GM18909 (cell line): ENCODE data around the gene NRSN2.
"Not testable (repeated sequence)": the region's sequence is repeated elsewhere in the genome, so short reads cannot be mapped to it uniquely, and the experiment has no call there.

ENCODE experiments used
- ATAC-seq: cut with Tn5 transposase; IDR thresholded peaks from one replicate; pipeline ENCODE4 v1.9.1; 2021; ENCODE audit warnings: mild to moderate bottlenecking; ENCODE audit not compliant: unreplicated experiment, poor library complexity

Gene NRSN2

GRCh38 chr20:324177-325044 lies 22.5 kb upstream of the NRSN2 start:
- peak; percentile 66 for ATAC-seq

GRCh38 chr20:325045-325888 lies 21.6 kb upstream of the NRSN2 start, which contains the start of gene SOX12:
SOX12 (plus strand) TSS chr20:325552; CDS start chr20:325925, 373 bp downstream.
- ATAC-seq: peak; percentile 75

- ATAC-seq: peak; percentile 9
These were observed 20.8 kb upstream of the NRSN2 start for GRCh38 chr20:325889-326644.

GRCh38 chr20:326645-327185 lies 20.2 kb upstream of the NRSN2 start:
- no peak for ATAC-seq

GRCh38 chr20:327186-328026 lies 19.5 kb upstream of the NRSN2 start:
- ATAC-seq: no peak

- ATAC-seq: no peak
These were observed 18.6 kb upstream of the NRSN2 start for GRCh38 chr20:328027-328974.

GRCh38 chr20:328975-329695 lies 17.8 kb upstream of the NRSN2 start:
- no peak for ATAC-seq

- ATAC-seq: no peak
These were observed 17.1 kb upstream of the NRSN2 start for GRCh38 chr20:329851-330232.

- ATAC-seq: peak; percentile 46
These were observed 16.4 kb upstream of the NRSN2 start for GRCh38 chr20:330233-331149.

- no peak for ATAC-seq
These were observed 12.3 kb upstream of the NRSN2 start for GRCh38 chr20:334578-334977.

GRCh38 chr20:336040-336439 lies 10.9 kb upstream of the NRSN2 start:
- ATAC-seq: not testable (repeated sequence)

GRCh38 chr20:341682-342081 lies 5.2 kb upstream of the NRSN2 start:
- no peak for ATAC-seq

- ATAC-seq: no peak
These were observed 3.8 kb upstream of the NRSN2 start for GRCh38 chr20:343107-343506.

GRCh38 chr20:346033-346639 lies 775 bp upstream of the NRSN2 start:
- ATAC-seq: no peak

GRCh38 chr20:347317-347639 lies 367 bp downstream of the NRSN2 start:
- peak; percentile 2 for ATAC-seq
